ENCODE measurements around the gene WIPF3.

Gene WIPF3

GRCh38 chr7:29918850-29919249 lies 112.5 kb downstream of the WIPF3 start:
- no peak for FAIRE-seq

DNA sequence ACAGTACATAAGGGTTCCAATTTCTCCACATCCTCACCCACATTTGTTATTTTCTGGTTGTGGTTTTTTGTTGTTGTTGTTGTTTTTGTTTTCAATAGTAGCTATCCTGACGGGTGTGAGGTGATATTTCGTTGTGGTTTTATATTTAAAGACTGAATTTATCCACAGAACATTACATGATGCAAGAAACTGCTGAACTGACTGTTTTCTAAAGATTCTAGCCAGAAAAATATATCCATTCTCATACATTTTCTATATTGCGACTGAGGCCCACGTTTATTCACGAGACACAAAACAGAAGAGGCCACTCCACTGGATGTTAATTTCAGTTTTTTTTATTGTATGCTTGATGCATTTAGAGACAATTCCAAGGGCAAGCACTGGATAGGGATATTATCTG lies 113.5 kb downstream of the WIPF3 start:
- FAIRE-seq = no peak

DNA sequence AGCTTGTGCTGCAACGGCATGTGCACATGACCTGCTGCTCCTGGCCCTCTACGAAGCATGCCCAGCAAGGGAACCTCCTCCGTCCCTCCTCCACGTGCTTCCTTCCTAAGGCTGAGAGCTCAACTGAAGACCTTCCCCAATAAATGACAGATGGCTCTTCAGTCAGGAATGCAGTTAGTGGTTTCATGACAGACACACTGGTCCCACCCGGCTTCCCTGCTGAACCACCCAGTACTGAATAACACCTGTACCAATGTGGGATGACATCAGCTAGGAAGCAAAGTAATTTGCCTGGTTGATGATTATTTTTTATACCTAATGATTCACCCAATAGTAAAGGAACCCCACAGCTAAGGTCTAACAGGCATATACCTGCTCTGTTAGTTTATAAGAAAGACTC lies 114.2 kb downstream of the WIPF3 start:
- FAIRE-seq = no peak

DNA sequence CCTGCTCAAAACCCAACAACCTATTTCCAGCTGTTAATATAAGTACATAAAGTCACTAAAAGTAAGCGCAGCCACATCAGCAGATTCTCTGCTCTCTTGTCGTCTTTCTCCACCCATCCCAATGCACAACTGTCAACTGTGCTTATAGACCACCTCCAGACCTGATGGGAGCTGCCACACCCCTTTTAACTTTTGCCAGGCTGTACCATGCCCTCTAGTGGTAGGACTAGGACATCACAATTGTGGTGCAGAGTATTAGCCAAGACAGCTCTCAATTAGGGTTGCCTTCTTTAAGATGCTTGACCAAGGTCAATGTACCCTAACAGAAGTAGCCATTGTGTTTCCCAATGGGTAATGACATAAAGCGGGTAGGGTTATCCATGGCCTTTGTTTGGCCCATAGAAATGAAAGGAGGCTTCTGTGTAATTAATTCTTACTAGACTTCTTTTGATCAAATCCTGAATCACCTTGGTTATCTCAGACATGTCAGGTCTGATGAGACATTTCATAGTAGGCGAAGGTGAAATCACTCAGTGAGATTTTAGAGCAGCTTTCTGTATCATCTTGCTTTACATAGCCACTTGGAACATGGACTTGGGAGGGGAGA lies 115.2 kb downstream of the WIPF3 start:
- FAIRE-seq = no peak

GRCh38 chr7:29922921-29923700 lies 116.8 kb downstream of the WIPF3 start:
- FAIRE-seq = no peak

DNA sequence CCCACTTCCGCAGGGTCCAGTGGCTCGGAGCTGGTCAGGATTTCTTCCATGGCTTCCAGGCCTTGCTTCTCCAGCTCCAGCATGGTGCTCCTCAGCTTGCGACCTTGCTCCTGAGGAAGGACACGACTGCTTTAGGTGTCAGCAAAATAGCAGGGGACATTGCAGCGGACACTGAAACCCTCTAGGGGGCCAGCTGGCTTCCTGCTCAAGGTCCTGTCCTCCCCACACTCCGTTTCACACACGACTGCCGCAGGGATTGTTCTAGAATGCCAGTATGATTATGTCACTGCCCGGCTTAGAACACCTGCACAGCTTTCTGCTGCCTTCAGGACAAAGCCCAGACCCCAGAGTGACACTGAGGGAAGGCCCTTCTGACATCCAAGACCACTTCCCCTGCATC lies 117.7 kb downstream of the WIPF3 start:
- no peak for FAIRE-seq

DNA sequence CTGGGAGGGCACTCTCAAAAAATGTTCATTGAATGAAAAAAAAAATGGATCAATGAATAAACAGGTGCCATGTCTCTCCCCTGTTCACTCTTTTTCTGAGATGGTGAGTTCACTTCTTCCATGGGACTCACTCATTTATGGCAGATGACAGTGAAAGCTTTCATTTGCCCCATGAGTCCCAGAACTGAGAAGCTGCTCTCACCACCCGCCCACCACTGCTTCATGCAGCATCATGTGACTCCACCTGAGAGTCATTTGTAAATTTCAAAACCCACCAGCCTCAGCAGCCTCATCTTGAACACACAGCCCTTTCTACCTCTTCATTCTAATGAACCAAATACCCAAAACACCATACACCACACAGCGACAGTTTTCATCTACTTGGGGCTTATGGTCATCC lies 118.4 kb downstream of the WIPF3 start:
- no peak for FAIRE-seq

GRCh38 chr7:29926216-29926615 lies 119.9 kb downstream of the WIPF3 start:
- no peak for FAIRE-seq

- FAIRE-seq = no peak
These were observed 120.4 kb downstream of the WIPF3 start for GRCh38 chr7:29926741-29927140.

GRCh38 chr7:29929018-29929807 lies 122.9 kb downstream of the WIPF3 start:
- FAIRE-seq = no peak

GRCh38 chr7:29935111-29935510 lies 128.8 kb downstream of the WIPF3 start:
- no peak for FAIRE-seq

DNA sequence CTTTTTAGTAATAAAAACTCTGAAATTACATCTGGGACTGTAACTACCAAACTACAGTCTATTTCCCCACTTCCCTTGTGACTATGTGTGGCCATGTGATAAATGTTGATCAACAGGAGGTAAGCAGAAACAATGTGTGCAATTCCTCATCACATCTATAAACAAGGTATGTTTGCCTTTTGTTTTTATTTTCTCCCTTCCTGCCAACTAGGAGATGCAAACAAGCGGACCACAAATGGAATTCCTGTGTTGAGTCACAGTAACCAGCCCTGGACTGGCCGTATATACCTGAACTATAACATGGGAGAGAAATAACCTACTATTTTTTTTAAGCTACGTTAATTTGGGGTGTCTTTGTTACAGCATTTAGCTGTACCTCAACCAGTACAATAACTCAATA lies 130.8 kb downstream of the WIPF3 start:
- no peak for FAIRE-seq

GRCh38 chr7:29940199-29940598 lies 133.9 kb downstream of the WIPF3 start:
- no peak for FAIRE-seq

- no peak for FAIRE-seq
These were observed 139.0 kb downstream of the WIPF3 start for GRCh38 chr7:29945259-29945809.

- no peak for FAIRE-seq
These were observed 140.3 kb downstream of the WIPF3 start for GRCh38 chr7:29946428-29947186.

GRCh38 chr7:29948587-29948986 lies 142.3 kb downstream of the WIPF3 start:
- no peak for FAIRE-seq

DNA sequence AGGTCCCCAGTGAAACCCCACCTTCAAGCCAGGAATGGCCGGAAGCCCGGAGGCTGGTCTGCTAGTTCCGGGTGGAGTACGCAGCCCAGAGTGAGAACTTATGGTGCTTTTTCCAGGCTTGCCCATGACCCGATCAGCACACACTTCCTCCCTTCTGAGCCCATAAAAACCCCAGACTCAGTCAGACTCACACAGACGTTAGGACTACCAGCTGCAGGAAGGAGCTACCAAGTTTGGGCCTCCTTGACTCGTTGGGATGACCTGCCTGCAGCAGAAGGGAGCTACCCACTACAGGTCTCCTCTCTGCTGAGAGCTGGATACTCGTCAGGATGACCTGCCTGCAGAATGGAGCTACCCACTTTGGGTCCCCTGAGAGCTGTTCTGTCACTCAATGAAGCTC lies 144.2 kb downstream of the WIPF3 start:
- no peak for FAIRE-seq

DNA sequence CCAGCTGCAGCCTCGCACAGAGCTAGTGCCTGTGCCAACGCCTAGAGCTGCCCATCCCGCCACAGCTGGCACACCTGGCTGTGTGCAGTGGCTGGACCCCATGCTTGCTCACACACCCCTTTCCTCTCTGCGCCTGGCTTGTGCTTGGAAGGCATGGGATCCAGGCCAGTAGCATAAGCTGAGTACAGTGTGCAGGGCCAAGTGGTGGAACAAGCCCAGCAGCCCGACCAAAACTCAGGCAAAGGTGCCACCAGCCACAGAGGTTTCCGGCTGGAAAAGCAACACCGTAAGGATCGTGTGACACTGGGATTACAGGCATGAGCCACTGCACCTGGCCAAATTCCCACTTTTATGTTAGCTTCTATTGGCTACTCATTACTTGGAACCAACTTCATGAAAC lies 144.9 kb downstream of the WIPF3 start:
- FAIRE-seq = no peak

GRCh38 chr7:29953726-29954347 lies 147.5 kb downstream of the WIPF3 start:
- no peak for FAIRE-seq

GRCh38 chr7:29955075-29955792 lies 148.9 kb downstream of the WIPF3 start:
- FAIRE-seq = no peak

GRCh38 chr7:29955799-29956486 lies 149.6 kb downstream of the WIPF3 start:
- no peak for FAIRE-seq

Data from colon (tissue), 2 donors.